DOHH2 (cell line): Measurements from ENCODE around the gene HOMER3.

Experiments used
- EZH2phosphoT487 ChIP-seq: fragments of 200-600 bp; sonication (generic); IDR thresholded peaks from 2 replicates; pipeline ENCODE4 v1.6.1; 2017; ENCODE audit warnings: borderline replicate concordance, mild to moderate bottlenecking, antibody characterized with exemption, low read length, moderate library complexity, mixed read lengths
- TF ChIP-seq, protein P1 (sequence below): fragments of 200-600 bp; sonication (generic); IDR thresholded peaks from one replicate; pipeline ENCODE4 v1.5.1; 2014; ENCODE audit warnings: antibody characterized with exemption, mild to moderate bottlenecking, low read depth, low read length; ENCODE audit not compliant: poor library complexity, severe bottlenecking

DNA sequence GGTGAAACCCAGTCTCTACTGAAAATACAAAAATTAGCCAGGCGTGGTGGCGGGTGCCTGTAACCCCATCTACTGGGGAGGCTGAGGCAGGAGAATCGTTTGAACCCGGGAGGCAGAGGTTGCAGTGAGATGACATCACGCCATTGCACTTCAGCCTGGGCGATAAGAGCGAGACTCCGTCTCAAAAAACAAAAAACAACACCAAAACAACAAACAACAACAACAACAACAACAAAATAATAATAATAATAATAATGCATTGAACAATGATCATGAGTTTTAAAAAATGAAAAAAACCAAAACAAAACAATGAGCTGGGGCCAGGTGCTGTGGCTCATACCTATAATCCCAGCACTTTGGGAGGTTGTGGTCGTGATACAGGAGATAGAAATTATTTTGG is 23.1 kb upstream of the HOMER3 start:
- TF ChIP-seq, protein P1, sequence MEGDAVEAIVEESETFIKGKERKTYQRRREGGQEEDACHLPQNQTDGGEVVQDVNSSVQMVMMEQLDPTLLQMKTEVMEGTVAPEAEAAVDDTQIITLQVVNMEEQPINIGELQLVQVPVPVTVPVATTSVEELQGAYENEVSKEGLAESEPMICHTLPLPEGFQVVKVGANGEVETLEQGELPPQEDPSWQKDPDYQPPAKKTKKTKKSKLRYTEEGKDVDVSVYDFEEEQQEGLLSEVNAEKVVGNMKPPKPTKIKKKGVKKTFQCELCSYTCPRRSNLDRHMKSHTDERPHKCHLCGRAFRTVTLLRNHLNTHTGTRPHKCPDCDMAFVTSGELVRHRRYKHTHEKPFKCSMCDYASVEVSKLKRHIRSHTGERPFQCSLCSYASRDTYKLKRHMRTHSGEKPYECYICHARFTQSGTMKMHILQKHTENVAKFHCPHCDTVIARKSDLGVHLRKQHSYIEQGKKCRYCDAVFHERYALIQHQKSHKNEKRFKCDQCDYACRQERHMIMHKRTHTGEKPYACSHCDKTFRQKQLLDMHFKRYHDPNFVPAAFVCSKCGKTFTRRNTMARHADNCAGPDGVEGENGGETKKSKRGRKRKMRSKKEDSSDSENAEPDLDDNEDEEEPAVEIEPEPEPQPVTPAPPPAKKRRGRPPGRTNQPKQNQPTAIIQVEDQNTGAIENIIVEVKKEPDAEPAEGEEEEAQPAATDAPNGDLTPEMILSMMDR: no peak
- TF ChIP-seq EZH2phosphoT487: no peak
